GM10266 (cell line): ENCODE results near the gene AK5.

Experiments
- DNase-seq: peaks from one replicate; pipeline ENCODE4 v3.0.0; 2012; ENCODE audit errors: extremely low spot score
- CTCF ChIP-seq: IDR thresholded peaks from 2 replicates; pipeline ENCODE4 v1.5.1; 2012; ENCODE audit warnings: mild to moderate bottlenecking, low read depth; ENCODE audit not compliant: control insufficient read depth, insufficient read depth; ENCODE audit errors: missing control alignments

AK5 gene

GRCh38 chr1:77275194-77275593 lies 6.6 kb upstream of the AK5 start:
- TF ChIP-seq CTCF: no peak
- DNase-seq: no peak

GRCh38 chr1:77276941-77277340 lies 4.9 kb upstream of the AK5 start:
- DNase-seq: no peak
- TF ChIP-seq CTCF: no peak

GRCh38 chr1:77279929-77280328 lies 1.9 kb upstream of the AK5 start:
- no peak for TF ChIP-seq CTCF
- DNase-seq: no peak

- TF ChIP-seq CTCF: no peak
Measured at GRCh38 chr1:77280962-77281361, 857 bp upstream of the AK5 start.

GRCh38 chr1:77282187-77282865 lies 507 bp downstream of the AK5 start:
- TF ChIP-seq CTCF: no peak
- DNase-seq: no peak

More at GRCh38 chr1:77280962-77281361, 857 bp upstream of the AK5 start:
- DNase-seq: no peak

- no peak for TF ChIP-seq CTCF
- no peak for DNase-seq
Measured at GRCh38 chr1:77282866-77283539, 1.2 kb downstream of the AK5 start.
